ENCODE data around the gene TMEM163. TPM values are rescaled to one million over a fixed set of nuclear protein-coding genes. Genes with fewer than 3 reads are reported as not detected.
"Not testable (repeated sequence)": the region's sequence is repeated elsewhere in the genome, so short reads cannot be mapped to it uniquely, and the experiment has no call there.

The TMEM163 gene
- total RNA-seq, 4 donors from 2014 or later: not detected

- no peak for TF ChIP-seq POLR2A (IDR thresholded peaks at IDR 0.05)
- TF ChIP-seq, protein P1, sequence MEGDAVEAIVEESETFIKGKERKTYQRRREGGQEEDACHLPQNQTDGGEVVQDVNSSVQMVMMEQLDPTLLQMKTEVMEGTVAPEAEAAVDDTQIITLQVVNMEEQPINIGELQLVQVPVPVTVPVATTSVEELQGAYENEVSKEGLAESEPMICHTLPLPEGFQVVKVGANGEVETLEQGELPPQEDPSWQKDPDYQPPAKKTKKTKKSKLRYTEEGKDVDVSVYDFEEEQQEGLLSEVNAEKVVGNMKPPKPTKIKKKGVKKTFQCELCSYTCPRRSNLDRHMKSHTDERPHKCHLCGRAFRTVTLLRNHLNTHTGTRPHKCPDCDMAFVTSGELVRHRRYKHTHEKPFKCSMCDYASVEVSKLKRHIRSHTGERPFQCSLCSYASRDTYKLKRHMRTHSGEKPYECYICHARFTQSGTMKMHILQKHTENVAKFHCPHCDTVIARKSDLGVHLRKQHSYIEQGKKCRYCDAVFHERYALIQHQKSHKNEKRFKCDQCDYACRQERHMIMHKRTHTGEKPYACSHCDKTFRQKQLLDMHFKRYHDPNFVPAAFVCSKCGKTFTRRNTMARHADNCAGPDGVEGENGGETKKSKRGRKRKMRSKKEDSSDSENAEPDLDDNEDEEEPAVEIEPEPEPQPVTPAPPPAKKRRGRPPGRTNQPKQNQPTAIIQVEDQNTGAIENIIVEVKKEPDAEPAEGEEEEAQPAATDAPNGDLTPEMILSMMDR (IDR thresholded peaks at IDR 0.05): no peak
- no peak for TF ChIP-seq EP300 (IDR thresholded peaks at IDR 0.05)
- Histone ChIP-seq H3K9me3 (no peaks in the 10 kb centered on the region), H3K4me3 (no peak overlapping the region), H3K4me1 (no peaks in the 10 kb centered on the region), H3K36me3 (no peaks in the 10 kb centered on the region), H3K27me3 (no peaks in the 10 kb centered on the region), H3K27ac (no peak overlapping the region)
- no peak for DNase-seq (ENCODE audit: low spot score in 2 of 2)
- WGBS, 2 donors: 49 to 66% methylated on average over 4 of the region's 4 CpGs
Measured at GRCh38 chr2:134490559-134490958, 228.2 kb downstream of the TMEM163 start.

GRCh38 chr2:134489732-134490384 is 228.9 kb downstream of the TMEM163 start:
- Histone ChIP-seq H3K4me1 (no peaks in the 10 kb centered on the region), H3K36me3 (no peaks in the 10 kb centered on the region), H3K9me3 (no peaks in the 10 kb centered on the region), H3K4me3 (no peak overlapping the region), H3K27me3 (no peaks in the 10 kb centered on the region), H3K27ac (no peak overlapping the region)
- 85 to 86% methylated on average over 11 of the region's 11 CpGs for WGBS, 2 donors
- TF ChIP-seq POLR2A (IDR thresholded peaks at IDR 0.05): no peak
- TF ChIP-seq EP300 (IDR thresholded peaks at IDR 0.05): no peak
- TF ChIP-seq, protein P1 (IDR thresholded peaks at IDR 0.05): no peak
- no peak for DNase-seq (ENCODE audit: low spot score in 2 of 2)

GRCh38 chr2:134482766-134483340 is 235.9 kb downstream of the TMEM163 start:
- no peak overlapping the region for H3K27ac ChIP-seq
- no peaks in the 10 kb centered on the region for H3K4me1 ChIP-seq
- TF ChIP-seq, protein P1 (IDR thresholded peaks at IDR 0.05): no peak
- TF ChIP-seq EP300 (IDR thresholded peaks at IDR 0.05) (no peak), POLR2A (IDR thresholded peaks at IDR 0.05) (no peak)
- H3K27me3 ChIP-seq: no peaks in the 10 kb centered on the region
- H3K4me3 ChIP-seq: no peak overlapping the region
- H3K9me3 ChIP-seq: no peaks in the 10 kb centered on the region
- H3K36me3 ChIP-seq: no peaks in the 10 kb centered on the region
- no peak for DNase-seq (ENCODE audit: low spot score in 2 of 2)
- 76 to 86% methylated on average over 8 to 15 of the region's 15 CpGs for WGBS, 2 donors

DNA sequence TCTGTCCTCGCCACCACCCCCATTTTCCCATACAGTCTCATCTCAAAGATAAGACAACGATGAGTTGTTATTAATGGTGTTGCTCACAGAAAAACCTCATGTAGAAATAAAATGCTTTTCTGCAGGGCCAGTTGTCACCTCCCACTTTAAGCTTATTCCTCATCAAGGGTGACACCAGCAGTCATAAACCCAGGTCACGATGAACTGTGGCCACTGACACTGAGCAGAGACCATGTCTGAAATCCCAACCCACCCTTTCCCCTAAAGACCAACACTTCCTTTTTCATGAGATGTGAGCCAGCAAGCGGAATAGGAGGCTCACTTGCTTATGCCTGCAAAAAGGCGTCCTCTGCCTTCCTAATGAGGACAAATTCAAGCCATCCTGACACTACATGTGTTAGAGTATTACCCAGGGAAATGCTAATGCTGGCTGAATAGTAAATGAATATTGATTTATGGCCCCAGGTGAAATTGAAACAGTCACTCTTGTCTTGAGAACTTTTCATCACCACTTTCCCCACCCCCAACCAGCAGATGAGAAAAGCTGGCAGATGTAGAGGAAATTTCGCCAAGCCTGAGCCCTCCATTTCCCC is 236.6 kb downstream of the TMEM163 start:
- H3K27me3 ChIP-seq: no peaks in the 10 kb centered on the region
- no peak for DNase-seq (ENCODE audit: low spot score in 2 of 2)
- TF ChIP-seq, protein P1 (IDR thresholded peaks at IDR 0.05): no peak
- no peak for TF ChIP-seq EP300 (IDR thresholded peaks at IDR 0.05)
- no peak for TF ChIP-seq POLR2A (IDR thresholded peaks at IDR 0.05)
- no peak overlapping the region for H3K27ac ChIP-seq
- H3K4me1 ChIP-seq: no peaks in the 10 kb centered on the region
- no peaks in the 10 kb centered on the region for H3K9me3 ChIP-seq
- H3K4me3 ChIP-seq: no peak overlapping the region
- no peaks in the 10 kb centered on the region for H3K36me3 ChIP-seq
- 75 to 88% methylated on average over 6 of the region's 6 CpGs for WGBS, 2 donors

DNA sequence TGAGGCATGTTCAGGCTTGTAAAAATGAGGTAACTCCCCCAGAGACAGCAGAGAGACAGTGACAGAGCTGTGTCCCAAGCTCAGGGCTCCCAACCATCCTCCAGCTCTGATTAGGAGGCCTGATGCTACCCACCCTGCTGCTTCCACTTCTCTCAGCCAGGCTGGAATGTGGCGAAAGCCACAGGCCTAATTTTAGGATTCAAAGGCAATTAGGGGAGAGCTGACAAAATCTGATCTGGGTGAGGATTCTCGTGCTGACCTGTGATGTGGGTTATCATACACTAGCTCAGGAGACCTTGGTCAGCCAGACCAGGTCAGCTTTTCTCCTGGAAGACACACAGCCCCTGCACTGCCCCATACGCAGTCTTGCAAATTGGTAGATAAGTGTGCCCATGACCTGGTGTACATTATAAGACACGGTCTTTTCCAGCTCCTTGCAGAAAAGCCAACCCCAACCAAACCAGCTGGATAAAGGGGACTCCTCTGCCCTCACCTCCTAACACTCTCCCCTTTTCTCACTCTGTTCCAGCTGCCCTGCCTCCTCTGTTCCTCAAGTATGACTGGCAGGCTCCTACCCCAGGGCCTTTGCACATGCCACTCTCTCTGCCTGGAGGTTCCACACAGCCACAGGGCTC is 239.0 kb downstream of the TMEM163 start:
- 84 to 89% methylated on average over 4 of the region's 4 CpGs for WGBS, 2 donors
- no peak overlapping the region for H3K27ac ChIP-seq
- no peaks in the 10 kb centered on the region for H3K36me3 ChIP-seq
- TF ChIP-seq POLR2A (IDR thresholded peaks at IDR 0.05): no peak
- TF ChIP-seq EP300 (IDR thresholded peaks at IDR 0.05): no peak
- TF ChIP-seq, protein P1 (IDR thresholded peaks at IDR 0.05): no peak
- no peak overlapping the region for H3K4me3 ChIP-seq
- no peak for DNase-seq (ENCODE audit: low spot score in 2 of 2)
- H3K9me3 ChIP-seq: no peaks in the 10 kb centered on the region
- H3K4me1 ChIP-seq: no peaks in the 10 kb centered on the region
- H3K27me3 ChIP-seq: no peaks in the 10 kb centered on the region

DNA sequence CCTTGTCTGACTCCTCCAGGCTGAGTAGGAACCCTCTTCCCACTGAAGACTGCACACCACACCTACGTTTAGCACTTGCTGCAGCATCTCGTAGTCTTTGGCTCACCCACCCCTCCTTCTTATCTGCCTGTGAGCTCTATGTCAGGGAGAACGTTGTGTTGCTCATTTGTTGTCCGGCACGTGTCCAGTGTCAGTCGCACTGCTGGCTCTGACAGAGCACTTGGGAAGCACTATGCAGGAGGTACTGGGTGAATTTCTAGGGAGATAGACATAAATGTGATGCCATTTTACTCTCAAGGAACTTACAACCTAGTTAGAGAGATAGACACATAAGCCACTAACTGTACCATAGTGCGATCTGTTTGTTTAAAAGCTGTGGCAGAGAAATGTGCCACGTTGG is 241.8 kb downstream of the TMEM163 start:
- 86 to 89% methylated on average over 8 of the region's 8 CpGs for WGBS, 2 donors
- not testable (repeated sequence) for H3K36me3 ChIP-seq; H3K4me1 ChIP-seq; H3K4me3 ChIP-seq; DNase-seq (ENCODE audit: low spot score in 2 of 2); H3K27me3 ChIP-seq; H3K27ac ChIP-seq
- peaks cover 0 to 14% (median 2%) of the 10 kb centered on the region in 4 donors for H3K9me3 ChIP-seq
